Stimulated activated CD8-positive, alpha-beta memory T cell treated with anti-CD3 and anti-CD28 coated beads, Interleukin-4, amount 100 ng/mL, for 24 hours (primary cell): ENCODE results near the gene DSCAM.

ENCODE experiments used
- DNase-seq: peaks from one replicate; pipeline ENCODE4 v3.0.0-alpha.2; 2020; ENCODE audit warnings: low read depth

Gene DSCAM

GRCh38 chr21:40130476-40130875, 716.5 kb downstream of the DSCAM start:
- no peak for DNase-seq

GRCh38 chr21:40129809-40130208, 717.1 kb downstream of the DSCAM start:
- no peak for DNase-seq

GRCh38 chr21:40128891-40129290, 718.1 kb downstream of the DSCAM start:
- no peak for DNase-seq

DNA sequence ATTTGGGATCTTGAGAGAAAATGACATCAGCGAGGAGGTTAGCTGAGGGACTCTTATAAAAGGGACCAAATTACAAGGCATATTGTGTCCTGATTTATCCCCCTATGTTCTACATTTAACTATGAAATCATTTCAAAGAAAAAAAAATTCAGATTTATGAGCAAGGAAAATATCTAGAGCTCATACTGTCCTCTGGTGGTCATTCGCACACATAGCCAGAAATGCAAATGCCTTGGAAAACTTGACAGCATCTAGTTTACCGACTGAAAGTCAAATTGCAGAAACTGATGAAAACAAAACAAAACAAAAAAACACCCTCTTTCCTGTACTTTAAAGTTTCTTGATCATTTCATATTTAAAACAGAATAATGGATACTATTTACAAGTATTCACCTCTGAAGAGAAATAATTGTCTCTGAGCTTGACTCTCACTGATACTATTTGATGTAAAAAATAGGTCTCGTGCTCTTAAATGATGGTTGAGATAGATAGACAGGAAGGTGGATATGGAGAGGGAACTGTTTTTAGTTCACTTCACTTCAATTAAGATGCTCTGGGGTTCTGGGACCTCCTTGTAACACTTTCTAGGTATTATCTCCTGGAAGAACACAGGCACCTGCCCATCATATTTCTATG, 725.9 kb downstream of the DSCAM start:
- DNase-seq = no peak

GRCh38 chr21:40118527-40118926, 728.4 kb downstream of the DSCAM start:
- no peak for DNase-seq

- DNase-seq = no peak
Measured at GRCh38 chr21:40117236-40117635, 729.7 kb downstream of the DSCAM start.

DNA sequence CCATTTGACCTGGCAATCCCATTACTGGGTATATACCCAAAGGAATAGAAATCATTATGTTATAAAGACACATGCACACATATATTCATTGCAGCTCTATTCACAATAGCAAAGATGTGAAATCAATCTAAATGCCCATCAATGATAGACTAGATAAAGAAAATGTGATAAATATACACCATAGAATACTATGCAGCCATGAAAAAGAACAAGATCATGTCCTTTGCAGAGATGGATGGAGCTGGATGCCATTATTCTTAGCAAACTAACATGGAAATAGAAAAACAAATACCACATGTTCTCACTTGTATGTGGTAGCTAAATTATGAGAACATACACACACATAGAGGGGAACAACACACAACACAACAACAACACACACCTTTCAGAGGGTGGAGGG, 731.2 kb downstream of the DSCAM start:
- DNase-seq = no peak

DNA sequence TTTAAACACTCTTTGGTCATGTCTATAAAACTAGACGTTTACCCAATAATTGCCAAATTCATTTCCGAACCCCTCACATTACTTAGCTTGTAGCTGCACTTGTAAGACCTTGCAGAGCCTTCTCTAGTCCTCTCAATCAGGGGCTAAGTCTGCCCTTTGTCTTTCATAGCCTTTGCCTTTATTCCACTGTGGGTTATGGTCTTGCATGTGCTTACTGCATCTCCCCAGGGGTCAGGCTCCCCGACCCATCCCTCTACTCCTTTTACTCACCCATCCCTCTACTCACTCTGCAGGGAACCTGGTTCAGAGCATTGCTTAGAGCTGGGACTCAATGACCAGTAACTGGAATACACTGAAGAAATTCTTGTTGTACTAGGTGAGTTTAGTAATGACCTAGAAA, 744.3 kb downstream of the DSCAM start:
- no peak for DNase-seq

DNA sequence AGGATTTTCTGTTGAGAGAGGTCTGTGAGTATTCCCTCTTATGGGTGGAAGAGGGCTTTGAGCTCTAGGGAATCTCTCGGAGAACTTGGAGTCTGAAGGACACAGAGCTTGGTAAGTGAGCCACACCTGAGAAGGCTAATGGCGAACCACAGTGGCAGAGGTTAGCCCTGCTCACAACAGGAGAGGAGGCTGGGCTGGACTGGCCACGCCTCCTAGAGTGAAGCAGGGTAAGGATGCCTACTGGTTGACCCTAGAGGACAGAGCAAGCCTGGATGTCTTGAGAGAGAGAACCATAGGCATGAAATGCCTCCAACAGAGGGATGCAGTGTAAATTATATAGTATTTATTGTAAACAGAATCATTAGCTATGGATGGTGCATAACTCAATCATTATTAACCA, 747.1 kb downstream of the DSCAM start:
- no peak for DNase-seq

- no peak for DNase-seq
Measured at GRCh38 chr21:40095477-40095876, 751.5 kb downstream of the DSCAM start.

DNA sequence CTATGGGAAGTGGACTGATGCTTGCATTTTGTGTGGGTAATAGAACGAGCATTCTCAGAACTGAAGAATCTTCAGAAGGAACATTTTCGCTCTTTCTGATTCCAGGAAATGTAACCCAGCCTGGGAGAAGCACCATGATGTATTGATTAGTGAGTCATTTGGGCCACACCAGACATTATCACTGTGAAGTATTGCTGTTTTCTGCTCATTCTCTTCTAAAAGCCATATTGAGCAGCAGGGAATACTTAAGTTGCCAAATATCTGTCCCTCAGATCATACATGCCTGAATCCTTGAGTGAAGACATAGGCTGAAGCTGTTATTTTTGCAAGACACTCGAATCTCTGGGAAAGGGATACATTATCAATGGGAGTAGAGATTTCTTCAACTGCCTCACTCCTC, 766.6 kb downstream of the DSCAM start:
- no peak for DNase-seq

GRCh38 chr21:40074710-40075109, 772.2 kb downstream of the DSCAM start:
- DNase-seq = no peak

GRCh38 chr21:40074198-40074597, 772.8 kb downstream of the DSCAM start:
- DNase-seq = no peak

DNA sequence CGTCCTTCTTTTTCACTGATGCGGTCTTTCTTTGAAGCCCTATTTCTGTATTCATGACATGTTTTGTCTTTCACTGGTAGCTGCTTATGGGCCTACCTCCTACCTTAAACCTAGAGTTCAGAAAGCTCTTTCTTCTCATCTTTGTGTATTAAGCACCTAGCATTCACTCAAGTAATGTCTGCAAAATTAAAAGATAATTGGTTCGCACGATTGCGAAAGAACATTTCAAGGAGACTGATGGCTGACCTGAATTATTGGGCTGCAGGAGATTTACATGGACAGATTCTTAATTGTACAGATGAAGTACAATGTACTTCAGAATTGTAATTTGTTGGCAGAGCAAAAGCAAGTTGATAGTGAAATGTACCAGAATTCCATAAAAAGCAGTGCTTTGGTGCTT, 773.3 kb downstream of the DSCAM start:
- no peak for DNase-seq

DNA sequence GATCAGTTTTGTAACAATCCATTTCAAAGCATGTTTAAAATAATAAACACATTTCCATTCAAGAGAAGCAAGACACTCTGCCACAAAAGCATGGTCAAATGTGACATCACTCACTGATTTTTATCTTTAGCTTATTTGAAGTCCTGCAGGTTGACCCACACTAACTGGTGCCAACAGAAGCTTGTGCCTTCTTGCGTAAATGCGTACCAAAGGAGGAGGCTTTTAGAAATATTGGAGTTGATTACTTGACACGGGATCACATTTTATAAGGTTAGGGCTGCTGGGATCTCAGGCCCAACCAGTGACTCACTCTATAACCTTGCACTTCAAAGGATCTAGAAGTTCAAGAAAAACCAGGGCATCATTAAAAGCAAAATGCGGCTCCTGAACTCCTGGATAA, 776.1 kb downstream of the DSCAM start:
- DNase-seq = no peak

DNA sequence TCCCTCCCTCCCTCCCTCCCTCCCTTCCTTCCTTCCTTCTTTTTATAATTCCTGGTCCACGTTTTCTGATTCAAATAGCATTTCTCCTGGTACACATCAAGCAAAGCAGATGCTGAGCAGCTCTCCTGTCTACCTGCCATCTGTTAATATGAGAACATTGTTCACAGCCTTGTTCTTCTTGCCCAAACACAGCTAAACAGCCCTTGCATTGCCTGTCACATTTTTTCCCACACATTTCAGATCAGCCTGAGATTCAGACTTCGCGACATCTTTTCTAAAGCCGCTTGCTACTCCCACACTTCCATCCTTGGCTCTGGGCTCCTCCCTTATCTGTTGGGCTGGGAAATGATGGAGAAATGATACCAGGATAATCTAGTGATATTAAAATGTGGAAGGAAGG, 779.2 kb downstream of the DSCAM start:
- DNase-seq = no peak

DNA sequence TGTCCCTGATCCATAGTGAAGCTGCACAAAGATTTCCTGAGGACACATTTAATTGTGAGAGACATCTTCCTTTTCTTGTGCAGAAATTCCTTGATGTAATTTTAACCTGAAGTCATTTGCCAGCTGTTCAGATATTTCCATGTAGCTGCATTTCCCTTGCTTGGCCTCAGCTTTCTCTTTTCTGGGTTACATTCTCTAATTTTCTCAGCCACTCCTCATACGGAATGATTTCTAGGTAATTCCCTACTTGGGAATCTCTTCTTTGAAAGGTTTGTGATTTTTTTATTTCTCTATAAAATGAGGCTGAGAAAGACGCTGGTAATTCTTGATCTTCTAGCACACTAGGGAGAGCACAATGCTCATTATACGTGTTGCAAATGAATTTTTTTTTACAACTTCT, 780.7 kb downstream of the DSCAM start:
- no peak for DNase-seq

- no peak for DNase-seq
Measured at GRCh38 chr21:40060083-40060677, 786.8 kb downstream of the DSCAM start.

DNA sequence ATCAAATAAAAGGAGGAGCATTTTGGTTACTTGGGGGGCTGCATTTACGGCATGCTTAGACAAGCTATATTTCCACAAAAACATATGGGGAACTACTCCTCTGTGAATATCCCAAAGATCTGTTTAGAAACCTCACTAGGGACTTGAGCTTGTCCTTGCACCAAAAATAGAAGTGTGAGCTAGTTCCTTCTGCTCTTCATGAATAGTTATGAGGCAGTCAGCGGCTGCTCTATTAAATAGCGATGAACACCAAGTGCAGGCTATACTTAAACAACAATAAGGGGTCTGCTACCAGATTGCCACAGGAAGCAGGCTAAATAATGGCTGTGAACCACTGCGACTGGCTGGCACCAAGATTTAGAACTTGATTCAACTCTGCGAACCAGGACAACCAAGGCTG, 789.6 kb downstream of the DSCAM start:
- DNase-seq = no peak

DNA sequence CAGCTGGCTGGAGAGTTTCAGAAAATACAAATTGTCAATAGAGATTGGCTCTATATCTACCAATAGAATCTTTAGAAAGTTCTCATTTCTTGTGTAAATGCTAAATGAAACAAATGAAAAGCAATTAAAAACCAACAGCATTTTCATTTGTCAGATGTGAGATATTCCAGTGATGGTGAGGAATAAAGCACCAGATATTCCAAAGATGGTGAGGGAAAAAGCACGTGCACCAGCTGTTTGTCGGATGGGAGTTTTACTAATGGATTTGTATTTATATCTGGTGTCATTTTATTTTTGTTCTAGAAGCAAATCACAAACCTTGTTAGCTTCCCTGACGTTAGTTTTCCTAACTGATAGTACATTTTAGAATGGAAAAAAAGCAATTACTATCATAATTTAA, 790.9 kb downstream of the DSCAM start:
- DNase-seq = no peak

- no peak for DNase-seq
Measured at GRCh38 chr21:40054403-40054802, 792.6 kb downstream of the DSCAM start.

DNA sequence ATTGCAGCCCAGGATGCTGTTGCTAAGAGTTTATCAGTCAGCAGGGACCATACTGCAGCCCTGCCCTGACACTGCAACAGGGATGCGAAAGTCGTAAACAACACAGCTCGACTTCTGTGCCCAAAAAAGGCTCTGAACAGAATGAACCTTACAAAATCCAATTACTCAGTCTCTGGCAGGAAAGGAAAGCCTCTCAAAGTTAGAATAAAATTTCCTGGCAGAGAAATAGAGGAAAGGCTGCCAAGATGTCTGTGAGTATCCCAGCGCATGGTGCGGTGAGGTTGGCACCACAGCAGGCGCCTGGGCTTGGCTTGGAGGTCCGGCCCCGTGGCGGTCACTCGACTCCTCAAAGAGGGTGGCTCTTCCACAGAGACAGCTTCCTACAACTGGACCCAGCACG, 794.0 kb downstream of the DSCAM start:
- no peak for DNase-seq

- DNase-seq = no peak
Measured at GRCh38 chr21:40052276-40052675, 794.7 kb downstream of the DSCAM start.

DNA sequence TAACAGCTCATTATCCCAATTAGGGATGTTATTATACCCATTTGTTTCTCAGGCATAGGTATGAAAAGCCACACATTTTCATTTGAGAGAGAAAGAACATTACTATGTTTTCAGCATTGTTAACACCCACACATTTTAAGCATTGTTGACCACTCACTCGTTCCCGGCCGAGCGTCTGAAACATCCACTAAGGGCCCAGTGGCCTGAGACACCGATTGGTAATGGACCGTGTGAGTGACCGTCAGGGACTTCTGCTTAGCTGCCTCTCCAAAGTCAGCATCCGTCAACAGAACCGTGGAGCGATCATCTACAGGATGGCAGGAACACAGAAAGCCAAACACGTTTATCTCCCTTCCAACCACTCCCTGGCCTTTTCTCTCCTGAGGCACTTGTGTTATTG, 795.2 kb downstream of the DSCAM start:
- no peak for DNase-seq

DNA sequence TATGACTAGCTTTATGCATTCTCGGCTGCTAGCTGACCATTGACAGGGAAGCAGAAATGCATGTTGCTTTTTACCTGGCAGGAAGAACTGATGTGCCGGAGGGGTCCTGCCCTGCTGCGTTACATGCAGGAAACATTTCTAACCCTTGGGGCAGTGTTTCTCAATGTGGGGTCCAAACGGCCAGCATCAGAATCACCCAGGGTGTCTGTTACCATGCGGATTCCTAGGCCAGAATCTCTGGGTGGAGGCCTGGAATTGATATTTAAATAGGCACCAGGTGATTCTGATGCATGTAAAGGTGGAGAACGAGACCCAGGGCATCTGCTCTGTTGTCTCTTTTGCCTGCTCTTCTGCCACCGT, 797.0 kb downstream of the DSCAM start:
- DNase-seq = no peak
